Measurements from ENCODE around the gene CLCN1. TPM values are rescaled to one million over a fixed set of nuclear protein-coding genes. Genes with fewer than 3 reads are reported as not detected.
A peak's percentile ranks its signal among the peaks of the same experiment; 100 is the strongest.

The CLCN1 gene
- total and polyA plus RNA-seq, 12 donors: under 0.01 to 0.32 (median 0.12) TPM; not detected in 8

GRCh38 chr7:143379611-143380259 is 63.8 kb downstream of the CLCN1 start:
- peaks cover 7 to 35% of the 10 kb centered on the region in 2 donors for H3K4me1 ChIP-seq (replicated peaks in 1 of 2)
- peak overlapping the region in 2 of 4 donors; percentile 94 to 99 for H3K4me3 ChIP-seq
- intact Hi-C loops (cut with DNase I): loop anchor here in 1 of 2 donors (5.0 kb wide), 1 partner anchor 38 kb away; no protein-coding TSS in a partner anchor
- no peaks in the 10 kb centered on the region for H3K9me3 ChIP-seq (replicated peaks in 1 of 3)
- H3K27ac ChIP-seq: peak overlapping the region in 3 of 5 donors; percentile 59 to 93 (median 88)
- DNase-seq: peak in 1 of 7 donors; percentile 29
- 30 to 33% (median 31%) methylated on average over 14 to 15 of the region's 15 CpGs for WGBS, 4 donors
- TF ChIP-seq, protein P1, sequence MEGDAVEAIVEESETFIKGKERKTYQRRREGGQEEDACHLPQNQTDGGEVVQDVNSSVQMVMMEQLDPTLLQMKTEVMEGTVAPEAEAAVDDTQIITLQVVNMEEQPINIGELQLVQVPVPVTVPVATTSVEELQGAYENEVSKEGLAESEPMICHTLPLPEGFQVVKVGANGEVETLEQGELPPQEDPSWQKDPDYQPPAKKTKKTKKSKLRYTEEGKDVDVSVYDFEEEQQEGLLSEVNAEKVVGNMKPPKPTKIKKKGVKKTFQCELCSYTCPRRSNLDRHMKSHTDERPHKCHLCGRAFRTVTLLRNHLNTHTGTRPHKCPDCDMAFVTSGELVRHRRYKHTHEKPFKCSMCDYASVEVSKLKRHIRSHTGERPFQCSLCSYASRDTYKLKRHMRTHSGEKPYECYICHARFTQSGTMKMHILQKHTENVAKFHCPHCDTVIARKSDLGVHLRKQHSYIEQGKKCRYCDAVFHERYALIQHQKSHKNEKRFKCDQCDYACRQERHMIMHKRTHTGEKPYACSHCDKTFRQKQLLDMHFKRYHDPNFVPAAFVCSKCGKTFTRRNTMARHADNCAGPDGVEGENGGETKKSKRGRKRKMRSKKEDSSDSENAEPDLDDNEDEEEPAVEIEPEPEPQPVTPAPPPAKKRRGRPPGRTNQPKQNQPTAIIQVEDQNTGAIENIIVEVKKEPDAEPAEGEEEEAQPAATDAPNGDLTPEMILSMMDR (IDR thresholded peaks at IDR 0.05): no peak
- TF ChIP-seq POLR2A (IDR thresholded peaks at IDR 0.05): no peak
- peaks cover 0 to 4% of the 10 kb centered on the region in 2 donors for H3K36me3 ChIP-seq (replicated peaks in 1 of 2)
- no peaks in the 10 kb centered on the region for H3K27me3 ChIP-seq

DNA sequence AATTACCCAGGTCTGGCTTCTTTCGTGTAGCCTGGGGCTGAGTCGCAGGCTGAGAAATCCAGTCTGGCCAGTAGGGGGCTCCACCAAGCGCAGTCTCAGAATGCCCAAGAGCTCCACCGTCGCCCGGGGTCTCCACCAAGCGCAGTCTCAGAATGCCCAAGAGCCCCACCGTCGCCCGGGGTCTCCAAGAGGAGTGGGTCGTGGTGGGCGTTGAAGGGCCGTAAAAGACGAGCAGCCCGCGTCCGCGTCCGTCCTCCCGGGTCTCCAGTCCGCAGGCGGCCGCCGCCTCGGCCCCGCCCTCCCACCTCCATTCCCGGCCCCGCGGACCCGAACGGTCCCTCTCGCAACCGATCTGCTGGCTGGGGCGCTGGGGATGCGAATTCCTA is 64.3 kb downstream of the CLCN1 start:
- no peaks in the 10 kb centered on the region for H3K27me3 ChIP-seq
- 0 to 1% (median 0%) methylated on average over 2 to 35 of the region's 35 CpGs for WGBS, 4 donors
- peak overlapping the region; percentile 15 to 99 (median 88) for H3K27ac ChIP-seq
- peaks cover 7 to 39% of the 10 kb centered on the region in 2 donors for H3K4me1 ChIP-seq (replicated peaks in 1 of 2)
- peaks cover 0 to 4% of the 10 kb centered on the region in 2 donors for H3K36me3 ChIP-seq (replicated peaks in 1 of 2)
- intact Hi-C loops (cut with DNase I): loop anchor here in 1 of 2 donors (5.0 kb wide), 1 partner anchor 37 kb away; no protein-coding TSS in a partner anchor
- H3K9me3 ChIP-seq (replicated peaks in 1 of 3): no peaks in the 10 kb centered on the region
- H3K4me3 ChIP-seq: peak overlapping the region; percentile 48 to 99 (median 92)
- DNase-seq: peak; percentile 84 to 96 (median 89)
- no peak for TF ChIP-seq POLR2A (IDR thresholded peaks at IDR 0.05)
- TF ChIP-seq, protein P1 (IDR thresholded peaks at IDR 0.05): peak; percentile 83 to 94 (median 88)

GRCh38 chr7:143380646-143381426 is 64.9 kb downstream of the CLCN1 start, which contains the start of gene ZYX:
ZYX (plus strand) TSS chr7:143381345; CDS start chr7:143381572, 227 bp downstream.
- DNase-seq: peak; percentile 92 to 95 (median 93)

More at GRCh38 chr7:143380646-143381426, 64.9 kb downstream of the CLCN1 start, which contains the start of gene ZYX:
- 0 to 1% (median 0%) methylated on average over 1 to 72 of the region's 72 CpGs for WGBS, 4 donors
- intact Hi-C loops (cut with DNase I): loop anchor here in 1 of 2 donors (5.0 kb wide), 1 partner anchor 36 kb away; no protein-coding TSS in a partner anchor
- TF ChIP-seq, protein P1 (IDR thresholded peaks at IDR 0.05): no peak
- peak; percentile 60 to 75 for TF ChIP-seq POLR2A (IDR thresholded peaks at IDR 0.05)
- H3K27ac ChIP-seq: peak within 1 kb of the TSS; percentile 64 to 99 (median 88)
- peaks cover 7 to 43% of the 10 kb centered on the region in 2 donors for H3K4me1 ChIP-seq (replicated peaks in 1 of 2)
- no peaks in the 10 kb centered on the region for H3K27me3 ChIP-seq
- H3K36me3 ChIP-seq (replicated peaks in 1 of 2): peaks cover 0 to 4% of the 10 kb centered on the region in 2 donors
- H3K4me3 ChIP-seq: peak within 1 kb of the TSS; percentile 48 to 99 (median 96)
- no peaks in the 10 kb centered on the region for H3K9me3 ChIP-seq (replicated peaks in 1 of 3)
